MCF 10A (cell line): ENCODE data around the gene PAK6. TPM values are rescaled to one million over a fixed set of nuclear protein-coding genes. Genes with fewer than 3 reads are reported as not detected.

ENCODE experiments used
- BruUV-seq: library from RNA; stranded (reverse); fragments of 400-500 nt; replicated peaks from 2 replicates; lab custom pipeline; 2021; lab: Mats Ljungman, UMichigan
- CTCF ChIA-PET: fragments of 300-600 bp; sonication (Branson Sonifier 250); formaldehyde crosslinking; extraction: SDS; loops from one replicate; lab custom pipeline; 2021; ENCODE audit warnings: antibody characterized with exemption, inconsistent platforms; lab: Yijun Ruan, JAX
- POLR2A ChIA-PET: fragments of 300-600, 350-650 bp; sonication (Branson Sonifier 250); formaldehyde crosslinking; extraction: SDS; loops from one replicate; lab custom pipeline; 2020; ENCODE audit warnings: antibody characterized with exemption, inconsistent platforms; lab: Yijun Ruan, JAX
- DNase-seq: peaks from one replicate; pipeline ENCODE4 v3.0.0-alpha.2; 2018; ENCODE audit not compliant: unreplicated experiment
- H3K27ac Mint-ChIP-seq: one replicate; pipeline ENCODE4 v1.8.0; 2022; ENCODE audit warnings: mild to moderate bottlenecking, low read depth, mixed read lengths; ENCODE audit not compliant: unreplicated experiment
- H3K27me3 Mint-ChIP-seq: one replicate; pipeline ENCODE4 v1.8.0; 2022; ENCODE audit warnings: mixed read lengths; ENCODE audit not compliant: insufficient read depth, unreplicated experiment
- H3K36me3 Mint-ChIP-seq: one replicate; pipeline ENCODE4 v1.8.0; 2022; ENCODE audit warnings: mild to moderate bottlenecking, moderate library complexity, mixed read lengths; ENCODE audit not compliant: insufficient read depth, unreplicated experiment
- H3K4me1 Mint-ChIP-seq: one replicate; pipeline ENCODE4 v1.8.0; 2022; ENCODE audit warnings: mixed read lengths; ENCODE audit not compliant: insufficient read depth, unreplicated experiment
- H3K4me3 Mint-ChIP-seq: one replicate; pipeline ENCODE4 v1.8.0; 2022; ENCODE audit warnings: mild to moderate bottlenecking, moderate library complexity, mixed read lengths; ENCODE audit not compliant: unreplicated experiment
- H3K9me3 Mint-ChIP-seq: one replicate; pipeline ENCODE4 v1.8.0; 2022; ENCODE audit warnings: mixed read lengths; ENCODE audit not compliant: unreplicated experiment
- intact Hi-C: fragments of 100-400 bp; cut with micrococcal nuclease; formaldehyde crosslinking; loops from 2 replicates; pipeline ENCODE4 v1.14.1; 2022
- total RNA-seq: library from RNA; stranded (reverse); gene quantifications from 2 replicates; pipeline ENCODE4 v1.2.3, GENCODE V29; 2022
- TF ChIP-seq, protein P1 (sequence below): fragments of 200-600 bp; IDR thresholded peaks from one replicate; pipeline ENCODE4 v1.8.0; 2022; ENCODE audit warnings: antibody characterized with exemption, mild to moderate bottlenecking; ENCODE audit not compliant: unreplicated experiment

PAK6 gene
- total RNA-seq, 1 experiment from 2014 or later, result 9.3 TPM

DNA sequence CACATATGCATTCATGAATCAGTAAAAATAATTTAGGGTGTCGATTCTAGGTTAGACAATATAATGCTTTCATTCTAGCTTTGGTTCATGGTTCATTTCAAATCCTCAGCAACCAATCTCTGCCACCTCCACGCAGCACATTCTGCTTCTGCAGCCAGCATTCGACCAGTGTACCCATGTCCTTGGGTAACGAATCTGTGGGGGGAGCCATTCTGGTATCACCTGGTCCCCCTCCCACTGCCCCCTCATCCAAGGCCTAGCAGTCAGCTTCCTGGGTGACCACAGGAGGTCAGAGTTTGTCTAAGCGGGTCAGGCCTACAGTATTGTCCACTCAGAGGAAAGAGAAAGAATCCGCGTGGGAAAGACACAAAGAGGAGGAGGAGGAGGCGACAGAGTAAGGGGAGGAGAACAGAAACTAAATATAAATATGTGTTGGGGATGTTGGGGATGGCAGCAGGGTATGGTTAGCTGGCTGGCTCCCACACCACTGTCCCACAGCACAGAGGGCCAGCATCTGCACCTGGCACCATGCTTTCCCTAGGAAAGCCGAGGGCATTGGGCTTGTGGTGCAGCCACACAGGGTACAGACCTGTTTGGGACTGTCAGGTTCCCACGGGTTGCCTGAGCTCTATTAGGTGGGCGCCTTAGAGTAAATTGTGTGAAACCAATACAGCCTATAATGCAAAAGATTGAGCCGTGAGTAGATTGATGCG, 12.1 kb downstream of the PAK6 start:
- TF ChIP-seq, protein P1, sequence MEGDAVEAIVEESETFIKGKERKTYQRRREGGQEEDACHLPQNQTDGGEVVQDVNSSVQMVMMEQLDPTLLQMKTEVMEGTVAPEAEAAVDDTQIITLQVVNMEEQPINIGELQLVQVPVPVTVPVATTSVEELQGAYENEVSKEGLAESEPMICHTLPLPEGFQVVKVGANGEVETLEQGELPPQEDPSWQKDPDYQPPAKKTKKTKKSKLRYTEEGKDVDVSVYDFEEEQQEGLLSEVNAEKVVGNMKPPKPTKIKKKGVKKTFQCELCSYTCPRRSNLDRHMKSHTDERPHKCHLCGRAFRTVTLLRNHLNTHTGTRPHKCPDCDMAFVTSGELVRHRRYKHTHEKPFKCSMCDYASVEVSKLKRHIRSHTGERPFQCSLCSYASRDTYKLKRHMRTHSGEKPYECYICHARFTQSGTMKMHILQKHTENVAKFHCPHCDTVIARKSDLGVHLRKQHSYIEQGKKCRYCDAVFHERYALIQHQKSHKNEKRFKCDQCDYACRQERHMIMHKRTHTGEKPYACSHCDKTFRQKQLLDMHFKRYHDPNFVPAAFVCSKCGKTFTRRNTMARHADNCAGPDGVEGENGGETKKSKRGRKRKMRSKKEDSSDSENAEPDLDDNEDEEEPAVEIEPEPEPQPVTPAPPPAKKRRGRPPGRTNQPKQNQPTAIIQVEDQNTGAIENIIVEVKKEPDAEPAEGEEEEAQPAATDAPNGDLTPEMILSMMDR, result no peak
- Mint-ChIP-seq H3K36me3 (peaks cover 27% of the 10 kb centered on the region), H3K9me3 (no peaks in the 10 kb centered on the region), H3K27ac (no peak overlapping the region), H3K4me3 (no peak overlapping the region), H3K27me3 (no peaks in the 10 kb centered on the region), H3K4me1 (peaks cover 12% of the 10 kb centered on the region)
- DNase-seq, result no peak
- BruUV-seq, result no TSS peak
- POLR2A ChIA-PET, result interaction anchor here (0.8 to 1.7 kb wide), 2 partner anchors 9 to 16 kb away, joined by 3 to 4 read pairs; no protein-coding TSS in a partner anchor
- CTCF ChIA-PET, result interaction anchor here (1.7 to 2.6 kb wide), 2 partner anchors 23 to 34 kb away, joined by 12 to 13 read pairs; no protein-coding TSS in a partner anchor
- intact Hi-C loops, result no loop called here

- TF ChIP-seq, protein P1, result no peak
- Mint-ChIP-seq H3K4me1 (peaks cover 12% of the 10 kb centered on the region), H3K9me3 (no peaks in the 10 kb centered on the region), H3K36me3 (peaks cover 22% of the 10 kb centered on the region), H3K4me3 (no peak overlapping the region), H3K27me3 (no peaks in the 10 kb centered on the region), H3K27ac (no peak overlapping the region)
- BruUV-seq, result no TSS peak
- no peak for DNase-seq
- ChIA-PET CTCF (interaction anchor here (1.7 kb wide), 1 partner anchor 23 kb away, joined by 12 read pairs; no protein-coding TSS in a partner anchor), POLR2A (no interaction called here)
- intact Hi-C loops, result no loop called here
Observed at GRCh38 chr15:40251486-40252140, 12.8 kb downstream of the PAK6 start.

DNA sequence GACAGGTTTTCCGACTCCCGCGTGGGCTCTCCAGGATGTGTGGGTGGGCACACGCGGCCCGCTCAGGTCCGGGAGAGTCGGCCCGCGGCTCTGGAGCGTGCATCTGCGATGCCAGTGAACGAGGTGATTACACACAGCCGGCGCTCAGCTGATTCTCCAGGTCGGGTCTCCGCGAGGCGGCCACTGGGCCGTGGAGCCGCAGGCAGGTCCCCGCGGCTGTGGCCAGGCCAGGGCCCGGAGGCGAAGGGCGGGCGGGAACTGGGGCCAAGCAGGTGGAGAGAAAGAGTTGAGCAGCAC, 13.2 kb downstream of the PAK6 start:
- Mint-ChIP-seq H3K27ac (no peak overlapping the region), H3K27me3 (no peaks in the 10 kb centered on the region), H3K4me1 (peaks cover 12% of the 10 kb centered on the region), H3K36me3 (peaks cover 25% of the 10 kb centered on the region), H3K4me3 (no peak overlapping the region), H3K9me3 (no peaks in the 10 kb centered on the region)
- intact Hi-C loops, result no loop called here
- BruUV-seq, result no TSS peak
- DNase-seq, result no peak
- ChIA-PET CTCF (no interaction called here), POLR2A (no interaction called here)
- TF ChIP-seq, protein P1, result no peak

DNA sequence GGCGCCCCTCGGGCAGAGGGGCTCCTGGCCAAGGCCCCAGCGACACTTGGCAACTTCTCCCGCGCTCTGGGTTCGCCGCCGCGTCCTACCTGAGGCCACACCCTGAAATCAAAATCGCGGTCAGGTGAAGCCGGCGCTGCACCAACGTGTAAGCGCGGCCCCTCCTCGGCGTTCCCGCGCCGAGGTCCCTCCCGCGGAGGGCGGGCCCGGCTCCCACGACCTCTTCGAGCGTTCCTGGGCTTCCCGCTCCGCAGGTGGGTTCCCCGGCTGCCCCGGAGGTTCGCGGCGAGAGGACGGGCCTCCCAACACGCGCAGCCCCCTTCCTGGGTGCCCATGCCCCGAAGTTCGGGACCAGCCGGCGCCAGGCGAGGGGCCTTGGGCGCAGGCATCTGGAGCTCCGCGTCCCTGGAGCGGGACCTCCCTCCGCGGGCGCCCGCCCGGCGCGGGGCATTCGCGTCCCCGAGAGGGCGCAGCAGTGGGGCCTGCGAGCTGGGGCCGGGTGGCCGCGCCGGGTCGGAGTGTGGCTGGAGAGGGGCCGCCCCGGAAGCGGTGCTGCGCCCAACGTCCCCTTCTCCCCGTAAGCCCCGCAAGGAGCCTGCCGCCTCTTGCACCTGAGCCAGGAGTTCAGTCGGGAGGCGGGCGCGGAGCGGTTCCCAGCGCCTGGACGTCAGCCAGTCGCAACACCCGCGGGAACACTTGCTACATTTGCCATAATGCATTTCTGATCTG, 13.7 kb downstream of the PAK6 start:
- H3K4me1 Mint-ChIP-seq, result peaks cover 12% of the 10 kb centered on the region
- no TSS peak for BruUV-seq
- intact Hi-C loops, result no loop called here
- peaks cover 28% of the 10 kb centered on the region for H3K36me3 Mint-ChIP-seq
- TF ChIP-seq, protein P1, result no peak
- DNase-seq, result no peak
- H3K9me3 Mint-ChIP-seq, result no peaks in the 10 kb centered on the region
- no peak overlapping the region for H3K4me3 Mint-ChIP-seq
- no peaks in the 10 kb centered on the region for H3K27me3 Mint-ChIP-seq
- ChIA-PET CTCF (no interaction called here), POLR2A (no interaction called here)
- no peak overlapping the region for H3K27ac Mint-ChIP-seq
